Parathyroid adenoma (tissue), 2 donors: ENCODE data around the gene NTN1.

Source experiments
- H2AFZ ChIP-seq: fragments of 300-600 bp; sonication (generic); one replicate; pipeline ENCODE4 v1.7.0; 2017; ENCODE audit warnings: antibody characterized with exemption, mild to moderate bottlenecking
- H3K27ac ChIP-seq: fragments of 300-600 bp; sonication (generic); one replicate; pipeline ENCODE4 v1.7.0; 2017
- H3K27me3 ChIP-seq: fragments of 300-600 bp; sonication (generic); one replicate; pipeline ENCODE4 v1.7.0; 2017; ENCODE audit warnings: low read length; ENCODE audit not compliant: control insufficient read depth, insufficient read depth
- H3K36me3 ChIP-seq: fragments of 300-600 bp; sonication (generic); one replicate; pipeline ENCODE4 v1.7.0; 2017; ENCODE audit warnings: low read length; ENCODE audit not compliant: control insufficient read depth, insufficient read depth
- H3K4me1 ChIP-seq: fragments of 300-600 bp; sonication (generic); one replicate; pipeline ENCODE4 v1.7.0; 2017; ENCODE audit warnings: control low read depth
- H3K4me2 ChIP-seq: fragments of 300-600 bp; sonication (generic); one replicate; pipeline ENCODE4 v1.7.0; 2017; ENCODE audit warnings: low read length
- H3K4me3 ChIP-seq: fragments of 300-600 bp; sonication (generic); one replicate; pipeline ENCODE4 v1.7.0; 2017; ENCODE audit warnings: low read depth, low read length
- H3K79me2 ChIP-seq: fragments of 300-600 bp; sonication (generic); one replicate; pipeline ENCODE4 v1.7.0; 2017; ENCODE audit warnings: control low read depth
- H3K9ac ChIP-seq: fragments of 300-600 bp; sonication (generic); one replicate; pipeline ENCODE4 v1.7.0; 2017; ENCODE audit warnings: mild to moderate bottlenecking
- H3K9me3 ChIP-seq: fragments of 300-600 bp; sonication (generic); one replicate; pipeline ENCODE4 v1.7.0; 2017; ENCODE audit warnings: low read length; ENCODE audit not compliant: control insufficient read depth
- CTCF ChIP-seq: fragments of 300-600 bp; sonication (generic); IDR thresholded peaks from one replicate; pipeline ENCODE4 v1.7.0; 2017; ENCODE audit warnings: antibody characterized with exemption, mild to moderate bottlenecking
- donor health status: primary hyperparathyroidism.

NTN1 gene

GRCh38 chr17:9125722-9126121 is 104.4 kb downstream of the NTN1 start:
- no peaks in the 10 kb centered on the region for H3K79me2 ChIP-seq
- no peak overlapping the region for H3K4me3 ChIP-seq
- no peak overlapping the region for H2AFZ ChIP-seq
- H3K27ac ChIP-seq, result no peak overlapping the region
- H3K9me3 ChIP-seq, result no peaks in the 10 kb centered on the region
- no peak overlapping the region for H3K4me2 ChIP-seq
- H3K9ac ChIP-seq, result no peak overlapping the region
- no peaks in the 10 kb centered on the region for H3K36me3 ChIP-seq
- H3K27me3 ChIP-seq, result no peaks in the 10 kb centered on the region
- H3K4me1 ChIP-seq, result no peaks in the 10 kb centered on the region
- no peak for TF ChIP-seq CTCF

GRCh38 chr17:9127340-9127739 is 106.0 kb downstream of the NTN1 start:
- Histone ChIP-seq H2AFZ (no peak overlapping the region), H3K36me3 (no peaks in the 10 kb centered on the region), H3K4me2 (no peak overlapping the region), H3K27ac (no peak overlapping the region), H3K9me3 (no peaks in the 10 kb centered on the region), H3K9ac (no peak overlapping the region), H3K4me3 (no peak overlapping the region), H3K27me3 (no peaks in the 10 kb centered on the region), H3K79me2 (no peaks in the 10 kb centered on the region), H3K4me1 (no peaks in the 10 kb centered on the region)
- no peak for TF ChIP-seq CTCF

- no peak overlapping the region for H3K4me3 ChIP-seq
- H3K9me3 ChIP-seq, result no peaks in the 10 kb centered on the region
- no peak for TF ChIP-seq CTCF
- no peaks in the 10 kb centered on the region for H3K79me2 ChIP-seq
- H3K4me2 ChIP-seq, result no peak overlapping the region
- no peak overlapping the region for H3K27ac ChIP-seq
- H2AFZ ChIP-seq, result no peak overlapping the region
- H3K9ac ChIP-seq, result no peak overlapping the region
- no peaks in the 10 kb centered on the region for H3K36me3 ChIP-seq
- peaks cover 3% of the 10 kb centered on the region for H3K4me1 ChIP-seq
- no peaks in the 10 kb centered on the region for H3K27me3 ChIP-seq
Measured at GRCh38 chr17:9131371-9131770, 110.1 kb downstream of the NTN1 start.

GRCh38 chr17:9132291-9132690 is 111.0 kb downstream of the NTN1 start:
- Histone ChIP-seq H3K4me2 (no peak overlapping the region), H3K27ac (no peak overlapping the region), H3K79me2 (no peaks in the 10 kb centered on the region), H3K27me3 (no peaks in the 10 kb centered on the region), H2AFZ (no peak overlapping the region), H3K4me1 (peaks cover 3% of the 10 kb centered on the region), H3K4me3 (no peak overlapping the region), H3K9me3 (no peaks in the 10 kb centered on the region), H3K36me3 (no peaks in the 10 kb centered on the region), H3K9ac (no peak overlapping the region)
- TF ChIP-seq CTCF, result no peak

GRCh38 chr17:9132944-9133610 is 111.8 kb downstream of the NTN1 start:
- TF ChIP-seq CTCF, result no peak

More at GRCh38 chr17:9132944-9133610, 111.8 kb downstream of the NTN1 start:
- no peak overlapping the region for H3K4me2 ChIP-seq
- no peak overlapping the region for H3K4me3 ChIP-seq
- peaks cover 3% of the 10 kb centered on the region for H3K4me1 ChIP-seq
- no peaks in the 10 kb centered on the region for H3K36me3 ChIP-seq
- no peak overlapping the region for H3K27ac ChIP-seq
- H3K79me2 ChIP-seq, result no peaks in the 10 kb centered on the region
- no peak overlapping the region for H2AFZ ChIP-seq
- H3K27me3 ChIP-seq, result no peaks in the 10 kb centered on the region
- no peaks in the 10 kb centered on the region for H3K9me3 ChIP-seq
- H3K9ac ChIP-seq, result no peak overlapping the region
